NCI-H2029 (cell line): ENCODE measurements around the gene UNC93A.
"Not testable (repeated sequence)": the region's sequence is repeated elsewhere in the genome, so short reads cannot be mapped to it uniquely, and the experiment has no call there.

ENCODE experiments used
- DNase-seq: peaks from one replicate; lab custom pipeline; 2025; lab: John Stamatoyannopoulos, UW

UNC93A gene

DNA sequence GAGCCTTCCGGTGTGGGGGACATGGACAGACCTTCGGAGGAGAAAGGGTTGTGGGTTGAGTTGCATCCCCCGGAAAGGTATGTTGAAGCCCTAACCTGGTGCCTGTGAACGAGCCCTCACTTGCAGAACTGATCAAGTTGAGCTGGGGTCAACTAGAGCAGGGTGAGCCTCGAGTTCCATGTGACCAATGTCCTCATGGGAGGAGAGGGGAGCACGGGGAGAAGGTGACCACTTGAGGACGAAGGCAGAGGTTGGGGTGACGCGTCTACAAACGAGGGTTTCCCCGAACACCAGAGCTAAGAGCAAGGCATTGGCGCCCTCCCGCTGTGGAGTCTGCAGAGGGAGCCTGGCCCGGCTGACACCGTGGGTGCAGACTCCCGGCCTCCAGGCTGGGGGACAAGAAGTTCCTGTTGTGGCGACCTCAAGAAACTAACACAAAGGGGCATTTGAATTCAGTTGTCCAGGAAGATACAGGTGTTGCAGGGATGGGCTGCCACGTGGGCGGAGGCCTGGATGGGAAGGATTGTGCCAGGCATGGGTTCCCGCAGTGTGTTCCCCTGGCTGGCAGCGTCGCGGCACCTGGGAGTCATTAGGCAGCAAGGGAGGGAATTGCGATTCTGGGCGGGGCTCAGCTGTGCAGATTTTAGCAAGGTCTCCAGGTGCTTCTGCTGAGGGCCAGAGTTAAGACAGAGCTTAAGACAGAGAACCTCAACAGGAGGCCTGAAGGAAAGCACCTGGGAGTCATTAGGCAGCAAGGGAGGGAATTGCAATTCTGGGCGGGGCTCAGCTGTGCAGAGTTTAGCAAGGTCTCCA, 20.4 kb upstream of the UNC93A start:
- DNase-seq: no peak

DNA sequence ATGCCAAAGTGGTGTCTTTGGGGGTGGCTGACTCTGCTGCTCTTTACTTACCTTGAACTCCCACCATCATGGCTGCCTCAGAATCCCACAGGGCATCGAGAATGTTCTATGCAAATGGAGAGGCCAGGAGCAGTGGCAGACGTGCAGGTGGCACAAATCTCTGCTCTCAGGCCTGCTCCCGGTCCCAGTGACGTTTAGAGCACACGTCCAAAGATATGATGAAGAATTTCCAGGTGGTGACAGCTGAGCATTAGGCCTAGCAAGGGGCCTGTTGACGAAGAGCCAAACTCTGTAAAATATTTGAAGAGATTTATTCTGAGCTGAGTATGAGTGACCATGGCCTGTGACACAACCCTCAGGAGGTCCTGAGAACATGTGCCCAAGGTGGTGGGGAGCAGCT, 19.0 kb upstream of the UNC93A start:
- no peak for DNase-seq

- DNase-seq: no peak
These were observed 18.3 kb upstream of the UNC93A start for GRCh38 chr6:167272696-167273379.

DNA sequence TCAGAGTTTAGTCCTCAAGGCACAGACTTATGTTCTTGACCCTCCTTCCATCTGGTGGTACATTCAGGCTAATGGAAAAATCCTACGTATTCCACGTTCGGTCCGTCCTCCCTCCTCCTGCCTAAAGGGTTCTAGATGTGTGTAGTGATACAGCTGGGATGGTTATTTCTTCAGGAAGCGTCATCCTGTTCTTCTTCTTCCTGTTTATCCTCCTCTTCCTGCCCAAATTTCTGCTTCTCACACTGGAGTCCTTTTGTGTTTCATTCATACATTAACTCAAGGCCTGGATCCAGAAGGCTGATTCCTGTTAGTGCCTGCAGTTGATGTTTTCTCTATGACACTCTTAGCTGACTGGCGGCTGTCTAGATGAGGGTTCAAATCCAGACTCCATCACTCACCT, 16.8 kb upstream of the UNC93A start:
- DNase-seq: no peak

GRCh38 chr6:167275001-167275400, 16.1 kb upstream of the UNC93A start:
- DNase-seq: no peak

- DNase-seq: no peak
These were observed 15.7 kb upstream of the UNC93A start for GRCh38 chr6:167275436-167275835.

GRCh38 chr6:167276772-167277533, 14.2 kb upstream of the UNC93A start:
- DNase-seq: no peak

- DNase-seq: not testable (repeated sequence)
These were observed 12.8 kb upstream of the UNC93A start for GRCh38 chr6:167278173-167278940.

GRCh38 chr6:167279766-167280446, 11.2 kb upstream of the UNC93A start:
- DNase-seq: no peak

GRCh38 chr6:167280466-167280865, 10.6 kb upstream of the UNC93A start:
- DNase-seq: not testable (repeated sequence)

- DNase-seq: no peak
These were observed 8.9 kb upstream of the UNC93A start for GRCh38 chr6:167282165-167282564.

- DNase-seq: not testable (repeated sequence)
These were observed 6.5 kb upstream of the UNC93A start for GRCh38 chr6:167284565-167284964.

GRCh38 chr6:167285077-167285770, 5.9 kb upstream of the UNC93A start:
- DNase-seq: no peak

GRCh38 chr6:167287513-167288048, 3.5 kb upstream of the UNC93A start:
- DNase-seq: no peak

- peak; percentile 25 for DNase-seq
These were observed 2.4 kb upstream of the UNC93A start for GRCh38 chr6:167288591-167289225.

DNA sequence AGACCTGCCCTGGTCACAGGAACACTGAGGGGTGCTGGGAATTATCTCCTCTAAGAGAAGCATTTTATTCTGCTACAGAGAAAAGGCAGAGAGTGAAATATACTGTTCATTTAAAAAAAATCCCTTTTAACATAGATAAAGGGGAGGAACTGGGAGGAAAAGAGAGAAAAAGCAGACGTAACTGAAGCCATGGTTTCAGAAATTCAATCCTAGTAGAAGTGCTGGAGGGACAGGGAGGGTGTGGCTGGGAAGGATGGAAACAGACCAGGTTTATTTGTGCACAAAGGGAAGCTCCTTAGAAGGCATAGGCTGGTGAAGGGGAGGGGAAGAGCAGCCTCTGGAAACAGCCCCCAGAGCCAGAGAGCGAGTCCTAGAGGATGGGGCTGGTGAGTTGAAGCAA, 1.8 kb upstream of the UNC93A start:
- DNase-seq: not testable (repeated sequence)

GRCh38 chr6:167291623-167292300, 647 bp downstream of the UNC93A start:
- no peak for DNase-seq

DNA sequence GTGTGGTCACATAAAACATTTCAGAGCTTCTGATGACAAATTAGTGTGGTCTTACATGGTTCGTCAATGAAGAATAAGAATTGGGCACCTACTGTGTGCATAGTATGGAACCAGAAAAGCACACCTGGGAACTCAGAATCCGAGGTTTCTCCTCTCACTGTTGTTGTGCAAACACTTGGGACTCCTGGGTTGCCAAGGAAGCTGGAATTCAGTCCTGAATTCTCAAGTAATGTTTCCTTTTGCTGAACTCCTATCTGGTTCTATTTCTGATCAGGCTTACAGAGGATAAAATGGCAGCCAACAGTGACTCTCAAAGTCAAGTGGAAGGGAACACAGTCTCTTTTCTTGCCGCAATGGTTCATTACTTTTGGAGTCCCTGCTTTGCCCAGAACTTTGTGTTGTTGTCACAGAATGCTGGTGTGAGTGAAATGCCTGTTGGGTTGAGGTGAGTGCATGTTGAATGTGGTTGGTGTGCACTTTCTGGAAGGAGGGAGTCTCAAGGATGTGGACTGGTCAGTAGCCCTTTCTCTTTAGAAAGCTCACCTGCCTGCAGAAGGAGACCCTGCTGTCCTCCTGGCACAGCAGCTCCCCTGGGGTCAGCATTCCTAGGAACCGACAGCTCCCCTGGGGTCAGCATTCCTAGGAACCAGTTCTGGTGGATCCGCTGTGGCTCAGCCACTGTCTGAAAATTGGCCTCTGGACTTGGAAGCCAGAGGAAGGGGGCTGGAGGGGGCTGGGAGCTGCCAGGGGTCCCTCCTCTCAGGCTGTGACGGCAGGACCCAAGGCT, 1.4 kb downstream of the UNC93A start:
- DNase-seq: no peak
